ENCODE data around the gene ETNPPL.

- no peak for TF ChIP-seq CTCF (IDR thresholded peaks at IDR 0.05; ENCODE audit: extremely low read depth in 1 of 2, insufficient read depth in 1 of 2, low read depth in 1 of 2, low read length in 2 of 2)
- no peak for TF ChIP-seq POLR2AphosphoS5 (IDR thresholded peaks at IDR 0.05; ENCODE audit: insufficient read depth, low read depth, low read length)
- TF ChIP-seq EZH2 (IDR thresholded peaks at IDR 0.05; ENCODE audit: borderline replicate concordance, low read depth, low read length, severe bottlenecking), result no peak
- no peak for TF ChIP-seq MAX (IDR thresholded peaks at IDR 0.05; ENCODE audit: insufficient read depth, insufficient read length)
These were observed 67.8 kb downstream of the ETNPPL start for GRCh38 chr4:108695062-108695461.

Data from endothelial cell of umbilical vein (primary cell).